HTR-8/SVneo (cell line): ENCODE measurements around the gene GPS1.
A peak's percentile ranks its signal among the peaks of the same experiment; 100 is the strongest.

ENCODE experiments used
- DNase-seq: peaks from one replicate; pipeline ENCODE4 v3.0.0; 2011; ENCODE audit warnings: low spot score, mixed read lengths; ENCODE audit not compliant: insufficient read length
- FAIRE-seq: peaks from 2 replicates; lab custom pipeline; 2011; peaks lifted over from hg19 to GRCh38; lab: Jason Lieb, UNC

The GPS1 gene

DNA sequence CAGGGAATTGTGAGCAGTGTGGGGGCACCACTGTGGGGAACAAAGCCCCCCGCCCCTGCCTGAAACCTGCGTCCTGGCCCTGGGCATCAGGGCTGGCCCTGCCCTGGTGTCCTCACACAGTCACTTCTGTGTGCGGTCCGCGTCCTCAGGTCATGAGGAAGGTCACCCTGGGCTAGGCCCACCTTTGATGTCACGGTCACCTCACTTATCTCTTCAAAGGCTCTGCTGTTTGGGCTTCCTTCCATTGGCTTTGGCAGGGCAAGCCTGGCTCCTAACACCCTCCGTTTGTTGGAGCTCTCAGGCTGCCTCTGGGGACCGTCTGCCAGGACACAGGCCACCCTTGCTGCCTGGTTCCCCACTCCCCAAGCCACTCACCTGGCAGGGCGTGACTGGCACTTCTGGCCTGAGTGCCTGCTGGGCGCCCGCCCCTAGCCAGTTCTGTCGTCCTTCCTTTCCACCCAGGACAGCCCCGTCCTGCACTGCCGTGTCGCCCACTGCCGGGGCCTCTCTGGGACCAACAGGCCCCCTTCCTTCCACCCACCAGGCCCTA is 37.9 kb upstream of the GPS1 start:
- no peak for FAIRE-seq
- DNase-seq = no peak

DNA sequence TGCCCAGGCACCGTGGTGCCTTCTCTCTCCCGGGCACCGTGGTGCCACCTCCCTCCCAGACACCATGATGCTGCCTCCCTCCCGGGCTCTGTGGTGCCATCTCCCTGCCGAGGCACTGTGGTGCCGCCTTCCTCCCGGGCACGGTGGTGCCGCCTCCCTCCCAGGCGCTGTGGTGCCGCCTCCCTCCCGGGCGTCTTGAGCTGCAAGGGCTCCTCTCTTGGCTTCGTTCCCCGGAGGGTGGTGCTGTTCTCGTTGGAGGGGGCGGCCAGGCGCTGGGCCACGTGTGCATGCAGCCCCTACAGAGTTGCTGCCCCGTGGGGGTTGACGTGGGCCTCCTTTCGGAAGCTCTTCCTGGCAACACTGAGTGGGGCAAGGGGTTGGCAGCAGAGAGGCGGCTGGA is 37.3 kb upstream of the GPS1 start:
- DNase-seq (no peak), FAIRE-seq (no peak)

DNA sequence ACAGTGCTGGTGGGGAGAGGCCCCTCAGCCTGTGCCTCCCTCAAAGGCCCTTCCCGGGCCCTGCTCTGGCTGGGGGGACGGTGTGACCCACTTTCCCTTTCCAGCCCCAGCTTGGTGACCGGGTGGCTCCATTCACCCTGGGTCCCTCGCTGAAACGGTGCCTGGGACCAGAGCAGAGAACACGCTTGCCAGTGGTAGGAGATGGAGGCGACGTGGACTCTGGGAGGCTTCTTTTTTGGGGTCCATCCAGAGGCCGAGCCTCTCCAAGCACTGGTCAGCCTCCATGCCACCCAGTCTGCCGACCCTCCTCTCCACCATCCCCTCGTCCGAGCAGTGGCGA is 36.8 kb upstream of the GPS1 start:
- DNase-seq (no peak), FAIRE-seq (no peak)

DNA sequence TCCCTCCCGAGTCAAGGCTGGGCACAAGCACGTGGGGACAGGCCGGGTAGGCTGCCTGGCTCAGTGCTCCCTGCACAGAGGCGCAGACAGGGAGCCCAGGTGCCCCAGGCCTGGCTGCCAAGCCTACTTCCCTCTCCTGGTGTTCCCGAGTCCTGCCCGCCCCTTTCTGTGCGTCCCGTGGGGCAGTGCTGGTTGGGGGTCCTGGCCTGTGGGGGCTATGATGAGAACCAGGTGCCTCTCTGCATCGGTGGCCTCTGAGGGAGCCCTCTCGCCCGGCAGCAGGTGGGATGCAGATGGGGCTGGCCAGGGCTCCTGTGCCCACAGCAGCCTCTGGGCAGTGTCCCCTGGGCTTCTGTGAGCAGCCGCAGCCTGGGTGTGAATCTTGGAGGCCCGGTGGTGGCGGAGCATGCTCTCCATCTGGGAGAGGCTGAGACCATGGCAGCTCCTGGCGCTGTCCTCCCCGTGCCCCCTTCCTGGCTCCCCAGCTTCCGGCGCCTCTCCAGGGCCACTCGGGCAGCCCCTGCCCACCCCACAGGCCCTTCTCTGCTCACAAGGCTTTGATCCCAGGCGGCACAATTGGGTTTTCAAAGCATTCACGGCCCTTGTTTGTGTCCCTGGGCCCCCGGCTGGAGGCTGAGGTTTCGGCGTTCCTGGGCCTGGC is 36.3 kb upstream of the GPS1 start:
- FAIRE-seq = no peak
- DNase-seq = no peak

DNA sequence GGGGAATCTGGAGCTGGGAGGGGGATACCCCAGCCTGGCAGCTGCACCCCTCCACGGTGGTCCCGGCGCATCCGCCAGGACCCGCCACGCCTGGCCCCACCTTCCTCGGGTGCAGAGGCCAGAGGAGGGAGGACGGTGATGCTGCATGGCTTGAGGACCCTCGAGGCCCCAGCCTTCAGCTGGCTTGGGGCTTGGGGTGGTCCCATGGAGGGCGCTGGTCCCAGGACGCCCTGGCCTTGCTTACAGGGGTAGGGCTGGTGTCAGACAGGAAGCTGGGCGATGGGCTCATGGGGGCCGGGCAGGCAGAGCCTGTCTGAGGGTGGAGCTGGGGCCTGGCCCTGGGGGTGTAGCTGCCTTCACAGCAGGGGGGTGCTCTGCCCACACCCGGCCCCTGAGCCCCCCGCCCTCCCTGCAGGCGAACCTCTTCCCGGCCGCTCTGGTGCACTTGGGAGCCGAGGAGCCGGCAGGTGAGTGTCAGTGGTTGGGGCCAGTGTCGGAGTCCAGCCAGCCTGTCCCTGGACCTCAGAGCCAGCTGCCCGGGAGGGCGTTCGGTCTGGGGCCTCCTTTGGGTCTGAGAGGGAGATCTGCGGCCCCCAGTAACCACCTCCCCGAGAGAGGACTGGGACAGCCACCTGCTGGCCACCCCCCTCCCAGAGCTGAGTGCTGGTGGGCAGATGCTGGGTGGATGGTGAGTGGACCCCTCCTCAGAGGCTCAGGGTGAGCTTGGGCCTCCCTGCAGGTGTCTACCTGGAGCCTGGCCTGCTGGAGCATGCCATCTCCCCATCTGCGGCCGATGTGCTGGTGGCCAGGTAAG is 35.4 kb upstream of the GPS1 start:
- DNase-seq = no peak
- FAIRE-seq = no peak

DNA sequence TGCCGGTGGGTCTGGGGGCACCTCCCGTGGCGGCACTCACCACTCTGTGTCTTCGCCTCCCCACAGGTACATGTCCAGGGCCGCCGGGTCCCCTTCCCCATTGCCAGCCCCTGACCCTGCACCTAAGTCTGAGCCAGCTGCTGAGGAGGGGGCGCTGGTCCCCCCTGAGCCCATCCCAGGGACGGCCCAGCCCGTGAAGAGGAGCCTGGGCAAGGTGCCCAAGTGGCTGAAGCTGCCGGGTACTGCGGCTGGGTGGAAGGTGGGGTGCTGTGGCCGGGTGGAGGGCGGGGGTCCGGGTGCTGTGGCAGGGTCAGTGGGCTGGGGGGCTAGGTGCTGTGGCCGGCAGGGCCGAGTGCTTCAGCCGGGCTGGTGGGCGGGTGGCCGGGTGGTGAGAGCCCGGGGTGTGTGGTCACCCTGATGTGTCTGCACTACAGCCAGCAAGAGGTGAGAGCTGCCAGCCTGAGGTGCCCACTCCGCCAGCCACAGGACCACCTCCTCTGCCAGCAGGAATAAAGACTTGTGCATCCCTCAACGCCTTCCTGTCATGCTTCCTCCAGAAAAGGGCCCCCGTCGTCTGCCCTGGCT is 34.7 kb upstream of the GPS1 start:
- no peak for FAIRE-seq

DNA sequence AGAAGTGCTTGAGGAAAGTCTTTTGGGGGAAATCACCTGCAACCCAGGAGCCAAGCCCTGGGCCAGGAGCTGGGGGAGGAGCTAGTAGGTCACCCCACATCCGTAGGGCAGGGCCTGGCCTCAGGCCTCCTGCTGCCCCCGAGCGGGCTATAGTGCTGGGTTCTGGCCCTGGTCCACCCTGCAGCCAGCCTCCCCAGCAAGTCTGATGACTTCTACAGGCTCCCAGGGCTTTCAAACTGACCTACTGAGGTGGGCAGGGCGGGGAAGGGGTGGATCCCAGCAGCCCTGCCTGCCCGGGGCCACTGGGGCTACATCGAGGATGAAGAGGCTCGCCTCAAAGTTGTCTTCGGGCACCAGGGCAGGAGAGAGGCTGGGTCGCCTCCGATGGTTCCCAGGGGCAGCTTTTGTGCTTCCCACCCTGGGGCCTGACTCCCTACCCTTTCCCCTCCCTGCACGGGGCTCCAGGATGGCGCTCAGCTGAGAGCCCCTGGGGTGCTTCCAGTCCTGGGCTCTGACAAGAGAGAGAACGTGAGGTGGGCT is 34.0 kb upstream of the GPS1 start:
- DNase-seq (no peak), FAIRE-seq (no peak)

More for the DNA sequence above, 34.7 kb upstream of the GPS1 start:
- no peak for DNase-seq

DNA sequence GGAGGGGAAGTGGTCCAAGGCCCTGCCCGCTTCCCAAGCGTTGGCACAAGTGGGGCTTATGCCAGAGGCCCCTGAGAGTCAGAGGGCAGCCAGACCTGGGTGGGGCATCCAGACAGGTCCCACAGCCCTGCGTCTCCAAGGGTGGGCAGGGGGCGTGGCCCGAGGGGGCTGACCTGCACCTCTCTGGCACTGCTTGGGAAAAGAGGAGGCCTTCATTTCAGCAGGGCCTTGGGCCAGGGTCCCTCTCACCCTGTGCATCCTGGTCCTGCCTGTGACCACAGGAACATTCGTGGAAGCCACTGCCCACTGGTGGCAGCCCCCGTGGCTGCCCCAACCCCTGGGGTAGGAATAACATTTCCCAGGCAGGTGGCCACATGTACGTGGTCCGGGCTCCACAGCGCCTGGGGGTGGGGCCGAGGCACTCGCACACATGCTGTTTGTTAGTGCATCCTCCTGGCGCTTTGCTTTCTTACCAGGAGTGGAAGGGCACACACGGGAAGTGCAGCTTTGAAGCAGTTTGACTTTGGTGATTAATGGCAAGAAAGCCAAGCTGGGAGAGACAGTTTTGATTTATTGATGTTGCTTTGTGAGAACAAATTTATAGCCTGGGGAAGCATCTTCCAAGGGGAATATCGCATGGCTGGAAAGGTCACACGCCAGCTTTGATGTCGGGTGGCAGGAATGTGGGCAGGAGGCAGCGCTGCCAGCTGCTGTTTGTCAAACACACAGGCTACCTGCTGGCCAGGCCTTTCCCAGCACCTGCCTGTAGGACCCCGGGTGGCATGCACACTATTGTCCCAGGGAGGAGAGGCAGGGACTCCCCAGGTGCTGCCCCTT is 33.3 kb upstream of the GPS1 start:
- FAIRE-seq (no peak), DNase-seq (no peak)

DNA sequence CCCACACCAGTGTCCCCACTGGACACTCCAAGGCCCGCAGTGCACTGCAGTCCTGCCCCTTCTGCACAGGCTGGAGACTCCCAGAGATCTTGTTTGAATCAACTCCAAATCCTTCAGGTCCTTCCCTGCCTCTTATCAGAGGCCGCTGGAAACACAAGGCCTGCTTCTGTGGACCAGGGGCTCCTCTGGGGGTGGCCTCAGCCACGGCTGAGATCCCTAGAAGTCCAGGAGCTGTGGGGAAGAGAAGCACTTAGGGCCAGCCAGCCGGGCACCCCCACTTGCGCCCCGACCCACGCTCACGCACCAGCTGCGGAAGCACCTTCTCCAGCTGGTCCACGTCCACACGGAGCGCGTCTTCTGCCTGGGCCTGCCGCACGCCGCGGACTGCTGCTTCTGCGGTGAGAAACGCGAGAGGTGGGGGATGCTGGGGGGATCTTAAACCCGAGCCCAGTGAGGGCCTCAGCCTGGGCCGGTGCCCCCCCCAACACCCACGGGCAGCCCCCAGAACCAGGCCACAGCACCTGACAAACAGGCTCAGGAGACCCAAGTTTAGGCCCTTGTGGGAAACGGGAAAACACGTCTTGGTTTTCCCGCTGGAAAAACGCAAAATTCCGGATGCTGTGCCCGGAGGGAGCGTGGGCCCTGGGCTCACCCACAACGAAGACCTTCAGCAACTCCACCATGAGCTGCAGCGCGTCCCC is 32.6 kb upstream of the GPS1 start:
- FAIRE-seq = no peak

DNA sequence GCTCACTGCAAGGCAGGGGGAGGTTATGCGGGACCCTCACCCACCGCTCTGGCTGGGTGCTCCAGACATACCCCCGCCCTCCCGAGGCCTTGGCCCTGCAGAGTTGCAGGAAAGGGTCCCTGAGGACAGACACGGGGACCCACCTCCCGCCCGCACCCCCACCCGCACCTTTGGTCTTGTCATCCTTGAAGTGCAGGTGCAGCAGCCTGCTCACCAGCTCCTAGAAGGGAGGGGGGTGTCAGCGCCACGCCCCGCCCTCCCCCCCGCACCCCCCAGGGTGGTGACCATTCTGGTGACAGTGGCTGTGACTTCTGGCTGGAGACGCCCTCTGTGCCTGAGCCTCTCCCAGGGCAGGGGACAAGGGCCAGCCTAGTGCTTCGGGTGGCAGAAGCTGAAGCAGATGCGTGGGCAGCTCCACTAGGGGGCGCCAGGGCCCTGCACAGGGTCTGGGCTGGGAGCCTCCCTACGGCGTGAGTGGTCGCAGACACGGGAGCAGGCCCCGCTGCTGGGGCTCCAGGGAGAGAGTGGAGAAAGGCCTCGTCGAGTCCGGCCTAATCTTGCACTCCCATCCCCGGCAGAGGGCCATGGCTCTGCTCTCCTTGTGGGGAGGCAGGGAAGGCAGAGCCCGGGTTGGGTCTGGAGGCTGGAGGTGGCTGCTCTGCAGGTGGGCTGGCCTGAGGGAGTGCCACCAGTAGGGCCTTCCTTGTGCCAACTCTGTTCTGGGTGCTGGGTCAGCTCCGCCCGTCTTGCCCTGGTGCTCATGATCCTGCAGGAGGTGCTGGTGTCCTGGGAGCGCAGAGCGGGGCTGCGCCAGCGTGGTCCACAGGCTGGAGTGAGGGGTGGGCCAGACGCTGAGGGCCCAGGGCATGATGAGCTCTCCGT is 31.8 kb upstream of the GPS1 start:
- DNase-seq = peak; percentile 49
- no peak for FAIRE-seq

More for the DNA sequence above, 32.6 kb upstream of the GPS1 start:
- no peak for DNase-seq

DNA sequence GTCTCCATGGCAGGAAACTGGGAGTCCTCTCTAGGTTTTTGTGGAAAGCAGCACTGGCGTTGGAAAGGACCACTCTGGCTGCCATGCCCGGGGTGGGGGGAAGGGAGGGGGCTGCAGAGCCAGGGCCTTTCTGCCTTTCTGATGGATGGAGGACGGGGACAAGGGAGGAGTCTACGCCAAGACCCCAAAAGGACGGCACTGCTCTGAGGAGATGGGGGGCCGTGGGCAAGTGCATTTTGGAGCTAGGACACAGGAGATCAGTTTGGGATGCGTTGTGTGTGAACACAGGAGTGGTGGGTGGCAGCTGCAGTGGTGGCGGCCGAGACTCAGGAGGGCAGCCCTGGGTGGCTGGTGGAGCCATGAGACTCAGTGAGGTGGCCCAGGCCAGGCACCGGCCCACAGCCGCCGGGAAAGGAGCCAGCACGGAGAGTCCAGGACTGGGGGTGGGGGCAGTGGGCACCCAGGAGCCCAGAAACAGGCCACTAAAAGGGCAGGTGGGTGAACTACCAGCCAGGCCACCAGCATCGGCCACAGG is 31.1 kb upstream of the GPS1 start:
- FAIRE-seq = no peak
- no peak for DNase-seq

DNA sequence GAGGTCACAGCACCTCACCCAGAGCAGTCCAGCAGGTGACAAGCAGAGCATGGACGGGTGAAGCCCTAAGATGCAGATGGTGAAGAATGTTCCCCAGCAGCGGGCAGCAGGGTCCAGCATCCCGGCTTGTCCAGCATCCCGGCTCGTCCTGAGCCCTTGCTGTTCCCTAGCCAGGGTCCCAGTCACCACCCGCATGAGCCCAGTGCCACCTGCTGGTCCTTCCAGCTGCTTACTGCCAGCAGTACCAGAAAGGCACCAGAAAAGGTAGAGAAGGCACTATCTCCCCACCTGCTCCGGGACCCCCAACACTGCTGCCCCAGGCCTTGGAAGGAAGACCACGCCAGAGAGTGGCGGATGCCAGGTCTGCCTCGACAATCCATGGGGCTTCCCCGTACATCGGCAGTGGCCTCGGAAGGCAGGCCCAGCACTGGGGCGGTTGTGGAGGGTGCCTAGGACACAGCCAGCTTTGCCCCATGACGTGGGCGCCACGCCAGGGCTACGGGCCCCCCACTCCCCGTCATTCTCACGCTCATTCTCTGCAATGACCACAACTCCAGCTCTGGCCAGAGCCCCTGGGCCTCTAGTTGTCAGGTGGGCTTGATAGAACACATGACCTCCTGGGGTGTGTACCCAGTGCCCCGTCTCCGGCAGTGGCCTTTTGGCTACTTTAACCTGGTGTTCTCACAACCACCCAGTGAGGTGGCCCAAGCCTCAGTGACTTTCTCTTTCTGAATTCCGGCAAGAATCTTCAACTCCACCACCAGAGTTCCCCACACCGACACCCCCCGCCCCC is 30.4 kb upstream of the GPS1 start:
- FAIRE-seq (peak; percentile 64), DNase-seq (peak; percentile 62)

DNA sequence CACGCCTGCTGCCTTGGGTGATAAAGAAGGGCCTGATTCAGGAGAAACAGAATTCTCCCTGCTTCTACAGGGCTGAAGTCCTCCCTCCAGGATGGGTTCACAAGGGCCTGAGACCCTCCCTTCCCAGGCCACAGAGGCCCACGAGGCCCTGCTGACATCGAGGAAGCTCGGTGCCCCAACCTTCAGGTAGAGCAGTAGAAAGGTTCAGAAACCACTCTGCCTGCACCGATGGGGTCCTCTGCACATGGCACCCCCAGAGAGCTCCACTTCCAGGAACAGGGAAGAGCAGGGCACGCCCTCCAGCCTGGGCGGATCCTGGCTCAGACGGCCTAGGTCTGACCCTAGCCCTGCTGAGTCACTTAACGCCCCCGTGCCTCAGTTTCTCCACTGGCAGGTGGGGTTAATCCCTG is 29.8 kb upstream of the GPS1 start:
- DNase-seq (no peak), FAIRE-seq (no peak)

DNA sequence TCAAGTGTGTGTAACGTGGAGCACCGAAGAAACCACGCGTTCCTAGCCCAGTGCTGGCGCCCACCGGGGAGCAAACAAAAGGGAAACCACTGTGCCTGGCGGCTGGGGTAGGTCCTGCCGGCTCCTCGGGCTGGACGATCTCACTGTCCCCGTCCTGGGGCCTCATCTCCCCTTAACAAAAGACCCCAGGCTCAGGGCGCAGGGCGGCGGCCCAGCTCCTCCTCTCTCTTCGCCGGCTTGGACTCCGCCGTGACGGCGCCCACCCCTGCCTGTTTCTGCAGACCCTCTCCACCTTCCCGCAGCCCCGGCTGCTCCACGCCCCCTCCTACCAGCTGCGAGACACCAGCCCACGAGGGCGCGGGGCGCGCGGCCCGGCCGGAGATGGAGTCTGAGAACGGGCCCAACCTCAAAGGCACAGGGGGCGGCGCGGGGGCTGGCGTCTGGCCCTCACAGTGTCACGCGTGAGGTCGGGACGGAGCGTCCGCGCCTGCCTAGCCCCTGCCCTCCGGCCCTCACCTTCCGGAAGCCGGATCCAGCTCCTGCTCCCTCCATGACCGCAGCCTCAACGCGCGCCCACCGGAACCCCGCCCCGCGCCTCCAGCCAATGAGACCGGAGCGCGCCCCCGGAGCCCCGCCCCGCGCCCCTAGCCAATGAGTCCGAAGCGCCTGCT is 29.3 kb upstream of the GPS1 start, which contains the start of gene CENPX:
Gene CENPX, minus strand, starts transcription at position 569 of the 671 bp plus-strand sequence. Its CDS starts 17 bp downstream, at position 552.
- FAIRE-seq (no peak), DNase-seq (no peak)

DNA sequence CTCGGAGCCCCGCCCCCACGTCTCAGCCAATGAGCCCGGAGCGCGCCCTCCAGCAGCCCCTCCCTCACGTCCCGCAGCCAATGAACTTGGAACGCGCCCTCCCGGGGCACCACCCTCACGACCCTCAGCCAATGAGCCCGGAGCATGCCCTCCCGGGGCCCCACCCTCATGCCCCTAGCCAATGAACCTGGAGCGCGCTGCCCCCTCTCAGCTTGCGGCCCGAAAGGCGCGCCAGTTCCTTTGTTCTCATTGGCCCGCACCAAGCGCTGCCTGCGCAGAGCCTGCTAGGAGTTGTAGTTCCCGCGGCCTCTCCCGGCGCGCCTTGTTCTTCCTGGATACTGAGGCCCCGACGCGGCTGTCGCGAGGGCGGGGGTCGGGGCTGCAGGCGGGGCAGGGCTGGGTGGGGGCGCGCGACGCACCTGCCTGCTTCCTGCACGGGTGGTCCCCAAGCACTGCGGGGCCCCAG is 28.7 kb upstream of the GPS1 start, which contains the start of gene LRRC45:
Gene LRRC45, plus strand, starts transcription at position 325 of the 466 bp plus-strand sequence. CDS start 339 bp downstream, outside the sequence.
- peak; percentile 97 for FAIRE-seq
- peak; percentile 98 for DNase-seq

DNA sequence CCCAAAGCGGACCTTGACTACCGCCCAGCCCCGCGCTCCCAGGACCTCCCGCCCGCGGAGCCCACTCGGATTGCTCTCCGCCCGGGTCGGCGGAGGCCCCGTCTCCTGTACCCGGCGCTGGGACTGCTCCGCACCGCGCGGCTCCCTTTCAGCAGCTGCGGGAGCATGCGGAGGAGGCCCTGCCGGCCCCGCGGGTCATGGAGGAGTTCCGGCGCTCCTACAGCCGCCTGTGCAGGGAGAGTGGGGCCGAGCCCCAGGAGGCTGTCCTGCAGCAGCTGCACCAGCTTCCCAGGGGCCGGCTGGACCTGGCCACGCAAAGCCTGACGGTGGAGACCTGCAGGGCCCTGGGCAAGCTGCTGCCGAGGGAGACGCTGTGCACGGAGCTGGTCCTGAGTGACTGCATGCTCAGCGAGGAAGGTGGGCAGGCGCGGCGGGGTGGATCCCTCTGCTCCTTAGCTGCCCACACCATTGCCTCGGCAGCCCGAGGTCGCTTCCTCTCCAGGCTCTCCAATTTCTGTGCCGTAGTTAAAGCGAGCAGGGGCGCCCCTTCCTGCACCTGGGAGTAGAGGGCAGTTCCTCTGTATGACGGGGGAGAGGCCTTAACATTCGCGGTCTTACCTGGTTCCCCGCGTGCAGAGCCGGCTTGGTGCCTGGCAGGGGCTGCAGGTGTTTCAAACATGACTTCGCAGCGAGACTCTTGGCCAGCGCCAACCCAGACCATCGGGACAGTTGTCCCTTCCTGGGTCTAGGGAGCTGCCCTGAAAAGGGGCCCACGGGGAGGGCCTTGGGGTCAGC is 28.1 kb upstream of the GPS1 start:
- no peak for FAIRE-seq
- DNase-seq = no peak
